Left renal pelvis (tissue), 4 donors: ENCODE measurements around the gene RSPO4. TPM values are rescaled to one million over a fixed set of nuclear protein-coding genes. Genes with fewer than 3 reads are reported as not detected.

ENCODE experiments used
- DNase-seq, 4 donors: peaks; one replicate each; pipeline ENCODE4 v3.0.0-alpha.2; 2013; ENCODE audit warnings: low read depth in 4 of 4, low spot score in 3 of 4
- polyA plus RNA-seq, 4 donors: library from polyadenylated mRNA; unstranded; fragments of 120-200 nt; gene quantifications; one replicate each; pipeline ENCODE4 v1.2.1, GENCODE V29; 2013; ENCODE audit not compliant: insufficient read length in 4 of 4

The RSPO4 gene
- polyA plus RNA-seq, 4 donors = 0.30 to 1.9 (median 1.4) TPM

DNA sequence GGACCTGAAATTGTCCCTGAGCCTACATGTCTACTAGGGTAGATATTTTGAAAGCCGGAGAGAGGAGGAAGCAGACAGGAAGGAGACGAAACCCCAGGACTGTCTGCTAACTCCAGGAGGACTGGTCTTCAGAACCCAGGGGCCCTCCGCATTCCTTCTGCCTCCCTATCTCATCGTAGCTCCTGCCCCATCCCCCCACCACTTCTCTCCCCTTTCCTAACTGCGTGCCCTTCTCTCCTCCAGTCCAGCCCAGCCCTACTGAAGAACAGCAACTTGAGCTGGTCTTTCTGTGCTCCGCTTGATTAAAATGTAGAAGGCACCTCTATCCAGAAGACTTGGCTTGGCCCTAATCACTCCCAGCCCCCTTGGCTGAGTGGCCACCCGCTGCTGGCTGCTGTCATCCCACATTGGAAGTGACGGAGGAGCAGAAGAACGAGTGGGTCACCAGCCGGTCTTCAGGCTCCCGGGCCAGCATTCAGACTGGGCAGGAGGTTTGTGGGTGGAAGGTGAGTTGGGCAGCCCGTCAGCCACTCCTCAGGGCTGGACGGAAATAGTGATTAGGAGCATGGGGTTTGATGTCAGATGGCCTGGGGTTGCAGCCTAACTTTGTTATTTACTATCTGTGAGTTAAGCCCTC lies 57.2 kb downstream of the RSPO4 start:
- DNase-seq = no peak

DNA sequence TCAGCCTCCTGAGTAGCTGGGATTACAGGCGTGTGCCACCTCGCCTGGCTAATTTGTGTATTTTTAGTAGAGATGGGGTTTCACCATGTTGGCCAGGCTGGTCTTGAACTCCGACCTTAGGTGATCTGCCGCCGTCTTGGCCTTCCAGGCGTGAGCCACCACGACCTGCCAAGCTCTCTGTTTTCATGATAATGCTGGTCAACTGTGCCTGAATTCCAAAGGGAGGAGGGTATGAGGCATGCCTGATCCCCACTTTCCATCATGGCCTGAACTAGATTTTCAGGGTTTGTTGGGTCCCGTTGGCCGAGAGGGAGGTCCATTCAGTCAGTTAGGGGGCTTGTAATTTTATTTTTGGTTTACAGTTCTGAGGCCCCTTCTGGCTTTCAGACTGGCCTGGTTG lies 58.0 kb downstream of the RSPO4 start:
- no peak for DNase-seq

DNA sequence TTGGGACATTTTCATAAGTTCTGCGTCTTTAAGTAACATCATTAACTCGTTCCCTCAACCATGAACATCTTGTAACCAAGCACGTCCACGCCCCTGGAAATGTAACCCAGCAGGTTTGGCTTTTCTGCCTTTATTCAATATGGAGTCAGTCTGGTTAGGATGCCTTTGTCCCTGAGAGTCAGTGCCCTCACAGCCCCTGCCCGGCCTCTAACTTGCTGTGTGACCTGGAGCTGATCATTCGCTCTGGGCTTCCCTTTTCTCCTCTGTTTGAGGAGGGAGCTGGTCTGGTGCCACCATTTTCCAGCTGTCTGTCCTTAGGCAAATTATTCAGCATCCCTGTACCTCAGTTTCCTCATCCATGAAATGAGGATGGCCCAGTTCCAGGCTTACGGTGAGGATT lies 59.5 kb downstream of the RSPO4 start:
- DNase-seq = no peak

GRCh38 chr20:940926-941325 lies 61.2 kb downstream of the RSPO4 start:
- DNase-seq = no peak

- no peak for DNase-seq
Measured at GRCh38 chr20:939606-940005, 62.5 kb downstream of the RSPO4 start.

DNA sequence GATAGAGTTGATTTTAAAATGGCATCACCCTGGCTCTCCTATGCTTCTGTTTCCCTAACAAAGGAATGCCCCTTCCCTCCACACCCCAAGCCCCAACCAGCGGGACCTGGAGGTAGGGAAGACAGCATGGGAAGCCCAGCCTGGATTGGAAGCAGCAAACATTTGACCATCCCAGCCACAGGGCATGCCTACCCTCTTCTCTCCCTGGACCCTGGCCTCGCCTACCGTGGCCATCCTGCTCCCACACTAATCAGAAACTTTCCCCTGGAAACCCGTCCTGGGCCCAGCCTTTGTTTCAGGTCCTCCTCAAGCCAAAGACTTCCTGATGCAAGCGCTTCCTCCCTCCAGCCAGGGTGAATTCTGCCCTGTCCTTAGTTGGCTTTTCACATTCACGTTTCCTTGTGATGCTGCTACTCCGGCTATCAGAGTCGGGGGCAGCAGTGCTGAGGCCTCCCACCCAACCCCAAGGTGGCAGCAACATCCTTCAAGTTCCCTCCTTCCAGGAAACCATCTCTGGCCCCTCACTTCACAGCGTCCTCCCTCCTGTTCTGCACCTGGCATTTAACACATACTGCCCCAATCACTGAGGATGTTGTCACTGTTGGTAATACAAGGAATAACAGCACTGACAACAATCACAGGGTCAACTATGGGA lies 67.8 kb downstream of the RSPO4 start:
- DNase-seq = no peak

- no peak for DNase-seq
Measured at GRCh38 chr20:933029-933428, 69.1 kb downstream of the RSPO4 start.

DNA sequence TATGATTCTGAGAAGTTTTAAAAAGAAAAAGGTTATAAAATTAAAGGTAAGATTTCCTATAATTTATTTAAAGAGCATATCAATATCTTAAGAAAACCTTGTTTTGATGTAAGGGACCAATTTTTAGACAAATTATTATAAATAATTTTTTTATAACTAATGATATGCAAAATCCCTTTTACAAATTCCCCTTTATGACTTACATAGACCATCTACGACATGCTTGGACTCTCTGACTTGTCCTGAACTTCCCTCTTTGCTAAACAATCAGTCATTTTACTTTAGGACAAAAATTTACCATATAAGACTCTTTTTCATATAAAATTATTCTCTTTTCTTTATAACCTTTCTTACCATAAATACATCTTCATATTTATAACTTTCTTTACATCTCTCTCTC lies 70.7 kb downstream of the RSPO4 start:
- no peak for DNase-seq

DNA sequence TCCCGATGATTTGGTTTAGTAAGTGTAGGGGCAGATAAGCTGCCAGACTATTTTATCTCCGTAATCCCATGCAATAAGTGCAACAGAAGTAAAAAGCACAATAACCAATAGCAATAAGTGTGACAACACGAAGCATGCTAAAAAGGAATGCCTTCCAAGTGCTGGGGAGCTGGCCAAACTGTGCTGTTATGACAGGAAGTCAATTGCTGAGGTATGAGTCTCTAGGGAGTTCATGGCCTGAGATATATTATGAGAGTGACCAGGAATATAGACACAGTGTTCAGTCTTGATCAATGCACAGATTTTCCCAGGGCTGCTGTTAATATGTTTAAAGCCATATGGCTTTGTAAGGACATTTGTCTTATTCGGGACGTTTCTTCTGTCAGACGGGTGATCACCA lies 75.4 kb downstream of the RSPO4 start:
- no peak for DNase-seq

DNA sequence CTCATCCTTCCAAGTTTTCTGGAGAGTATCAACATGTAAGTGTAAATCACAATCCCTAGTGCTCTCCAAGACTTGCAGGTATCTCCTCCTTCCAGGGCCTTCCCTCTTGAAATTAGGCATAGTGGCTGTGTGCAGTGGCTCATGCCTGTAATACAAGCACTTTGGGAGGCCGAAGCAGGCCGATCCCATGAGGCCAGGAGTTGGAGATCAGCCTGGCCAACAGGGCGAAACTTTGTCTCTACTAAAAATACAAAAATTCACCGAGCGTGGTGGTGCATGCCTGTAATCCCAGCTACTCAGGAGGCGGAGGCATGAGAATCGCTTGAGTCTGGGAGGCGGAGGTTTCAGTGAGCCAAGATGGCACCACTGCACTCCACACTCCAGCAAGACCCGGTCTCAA lies 76.6 kb downstream of the RSPO4 start:
- DNase-seq = no peak

- no peak for DNase-seq
Measured at GRCh38 chr20:924639-925038, 77.5 kb downstream of the RSPO4 start.

GRCh38 chr20:922781-923180 lies 79.3 kb downstream of the RSPO4 start:
- DNase-seq = no peak

GRCh38 chr20:921068-921467 lies 81.0 kb downstream of the RSPO4 start:
- no peak for DNase-seq

GRCh38 chr20:920311-920710 lies 81.8 kb downstream of the RSPO4 start:
- DNase-seq = no peak

GRCh38 chr20:919491-919916 lies 82.6 kb downstream of the RSPO4 start:
- no peak for DNase-seq

DNA sequence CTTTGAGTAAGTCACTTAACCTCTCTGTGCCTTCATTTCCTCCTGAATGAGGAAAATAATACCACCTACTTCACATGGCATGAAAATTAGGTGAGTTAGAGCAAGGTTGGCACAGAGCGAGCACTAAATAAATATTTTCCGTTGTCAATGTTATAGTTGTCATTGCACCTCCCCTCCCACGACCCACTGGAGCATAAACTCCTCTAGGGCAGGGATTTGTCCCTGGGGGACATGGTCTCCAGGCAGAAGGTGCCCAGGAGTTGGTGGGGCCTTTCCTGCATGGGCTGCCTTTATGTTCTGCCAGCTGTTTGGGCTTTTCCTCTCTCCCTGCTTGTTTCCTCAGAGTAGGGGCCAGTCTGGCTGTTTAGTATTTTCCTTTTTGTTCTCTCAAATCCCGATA lies 84.7 kb downstream of the RSPO4 start:
- DNase-seq = no peak

GRCh38 chr20:916825-917224 lies 85.3 kb downstream of the RSPO4 start:
- DNase-seq = no peak

- peak in 1 of 4 donors; percentile 5 for DNase-seq
Measured at GRCh38 chr20:916125-916799, 85.8 kb downstream of the RSPO4 start, which contains the start of gene ANGPT4. TSS of gene ANGPT4 (minus strand) at chr20:916334. CDS start at chr20:916214, 120 bp downstream.

GRCh38 chr20:914727-915498 lies 87.2 kb downstream of the RSPO4 start:
- no peak for DNase-seq

DNA sequence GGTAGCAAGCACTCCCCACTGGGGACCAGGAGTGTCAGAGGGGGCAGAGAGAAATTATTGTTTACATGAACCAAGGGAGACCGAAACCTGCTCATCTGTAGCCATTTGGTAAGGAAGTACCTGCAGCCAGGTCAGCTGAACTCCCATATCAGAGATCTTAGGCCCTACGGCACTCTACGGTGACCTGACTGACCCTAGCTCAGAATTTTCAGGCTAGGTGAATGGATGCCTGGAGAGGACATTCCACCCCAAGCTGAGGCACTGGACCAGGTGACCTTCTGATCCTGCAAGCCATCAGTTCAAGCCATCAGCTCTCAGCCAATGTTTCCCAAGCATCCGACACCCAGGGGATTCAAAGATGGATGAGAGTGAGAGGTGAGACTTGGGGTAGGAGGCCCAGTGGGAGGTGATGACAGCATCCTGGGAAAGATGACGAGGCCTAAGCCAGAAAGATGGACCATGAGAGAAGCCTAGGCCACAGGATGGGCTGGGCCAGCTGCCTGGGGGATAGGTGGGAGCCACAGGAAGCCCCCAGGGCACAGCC lies 88.7 kb downstream of the RSPO4 start:
- DNase-seq = no peak
